Activated CD4-positive, alpha-beta T cell treated with anti-CD3 and anti-CD28 coated beads, Interleukin-2, amount 10 ng/mL, durations not matched to agents 24 days and 14 days (primary cell): ENCODE results near the gene RAD51B. TPM values are rescaled to one million over a fixed set of nuclear protein-coding genes. Genes with fewer than 3 reads are reported as not detected.

Experiments used
- DNase-seq: peaks from one replicate; pipeline ENCODE4 v3.0.0; 2022
- H3K27ac Mint-ChIP-seq: one replicate; pipeline ENCODE4 v1.8.0; 2022; ENCODE audit warnings: mild to moderate bottlenecking, mixed read lengths
- H3K27me3 Mint-ChIP-seq: one replicate; pipeline ENCODE4 v1.8.0; 2022; ENCODE audit warnings: mixed read lengths
- H3K36me3 Mint-ChIP-seq: one replicate; pipeline ENCODE4 v1.8.0; 2022; ENCODE audit warnings: low read depth, mild to moderate bottlenecking, mixed read lengths
- H3K4me1 Mint-ChIP-seq: one replicate; pipeline ENCODE4 v1.8.0; 2021; ENCODE audit warnings: mixed read lengths
- H3K4me3 Mint-ChIP-seq: one replicate; pipeline ENCODE4 v1.8.0; 2022; ENCODE audit warnings: mild to moderate bottlenecking, moderate library complexity, mixed read lengths
- H3K9me3 Mint-ChIP-seq: one replicate; pipeline ENCODE4 v1.8.0; 2021; ENCODE audit warnings: mixed read lengths
- intact Hi-C: fragments of 100-400 bp; cut with micrococcal nuclease; formaldehyde crosslinking; loops from one replicate; pipeline ENCODE4 v1.15.1; 2023
- total RNA-seq: library from RNA; stranded (reverse); gene quantifications from 2 replicates; pipeline ENCODE4 v1.2.3, GENCODE V29; 2022

The RAD51B gene
- total RNA-seq, 1 donor from 2014 or later = 29.3 TPM

DNA sequence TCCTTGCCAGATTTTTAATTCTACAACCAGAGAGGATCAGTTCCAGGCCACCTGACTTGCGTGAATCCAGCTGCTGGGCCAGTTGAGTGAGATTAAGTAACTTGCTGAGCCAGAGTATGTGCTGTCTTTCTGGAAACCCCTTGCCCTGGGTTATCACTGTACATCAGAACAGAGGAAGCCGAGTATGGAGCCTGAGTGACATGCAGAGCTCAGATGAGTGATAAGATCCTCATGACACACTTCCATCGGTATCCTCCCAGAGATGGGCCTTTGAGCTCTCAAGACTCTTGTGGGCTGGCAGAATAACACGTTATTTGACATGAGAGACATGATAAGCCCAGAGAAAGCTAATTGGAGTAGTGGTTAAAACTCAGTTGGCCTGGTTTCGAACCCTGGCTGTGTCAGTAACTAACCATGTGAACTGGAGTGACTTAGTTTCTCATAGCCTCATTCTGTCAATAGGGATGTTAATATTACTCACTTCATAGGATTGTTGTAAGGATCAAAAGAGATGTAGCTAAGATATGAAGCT lies 585.1 kb downstream of the RAD51B start:
- Mint-ChIP-seq H3K4me1 (peaks cover 23% of the 10 kb centered on the region), H3K9me3 (no peaks in the 10 kb centered on the region), H3K4me3 (no peak overlapping the region), H3K27me3 (no peaks in the 10 kb centered on the region), H3K36me3 (no peaks in the 10 kb centered on the region), H3K27ac (peak overlapping the region; percentile 49)
- DNase-seq = no peak
- intact Hi-C loops = no loop called here

DNA sequence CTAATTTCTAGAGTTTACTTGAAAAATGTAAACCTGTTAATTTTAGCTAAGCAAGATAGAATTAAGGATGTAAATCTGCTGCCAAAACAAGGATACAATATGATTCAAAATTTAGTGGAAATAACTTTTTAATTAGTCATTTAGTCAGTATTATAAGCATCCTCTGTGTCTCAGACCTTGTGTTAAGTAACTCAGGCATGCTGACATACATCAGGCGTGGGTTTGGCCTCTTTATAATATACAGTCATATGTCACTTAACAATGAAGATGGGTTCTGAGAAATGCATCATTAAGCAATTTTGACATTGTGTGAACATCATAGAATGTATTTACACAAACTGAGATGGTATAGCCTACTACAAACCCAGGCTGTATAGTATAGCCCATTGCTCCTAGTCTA lies 586.4 kb downstream of the RAD51B start:
- Mint-ChIP-seq H3K27ac (no peak overlapping the region), H3K36me3 (no peaks in the 10 kb centered on the region), H3K27me3 (no peaks in the 10 kb centered on the region), H3K9me3 (no peaks in the 10 kb centered on the region), H3K4me3 (no peak overlapping the region), H3K4me1 (peaks cover 23% of the 10 kb centered on the region)
- intact Hi-C loops = no loop called here
- no peak for DNase-seq

DNA sequence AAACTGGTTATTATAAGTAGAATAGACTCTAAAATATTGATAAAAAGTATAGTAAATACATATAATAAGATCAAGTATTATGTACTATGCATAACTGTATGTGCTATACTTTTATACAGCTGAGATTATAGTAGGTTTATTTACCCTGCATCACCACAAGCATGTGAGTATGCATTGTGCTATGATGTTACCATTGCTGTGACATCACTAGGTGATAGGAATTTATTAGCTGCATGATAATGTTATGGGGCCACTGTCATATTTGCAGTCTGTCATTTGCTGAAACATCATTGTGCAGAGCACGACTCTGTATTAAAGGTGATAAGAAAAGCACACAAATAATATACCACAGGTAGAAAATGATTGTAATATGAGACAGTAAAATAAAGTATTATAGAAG lies 587.7 kb downstream of the RAD51B start:
- no peaks in the 10 kb centered on the region for H3K36me3 Mint-ChIP-seq
- H3K4me3 Mint-ChIP-seq = no peak overlapping the region
- H3K27me3 Mint-ChIP-seq = no peaks in the 10 kb centered on the region
- DNase-seq = no peak
- intact Hi-C loops = no loop called here
- peaks cover 23% of the 10 kb centered on the region for H3K4me1 Mint-ChIP-seq
- no peak overlapping the region for H3K27ac Mint-ChIP-seq
- no peaks in the 10 kb centered on the region for H3K9me3 Mint-ChIP-seq

DNA sequence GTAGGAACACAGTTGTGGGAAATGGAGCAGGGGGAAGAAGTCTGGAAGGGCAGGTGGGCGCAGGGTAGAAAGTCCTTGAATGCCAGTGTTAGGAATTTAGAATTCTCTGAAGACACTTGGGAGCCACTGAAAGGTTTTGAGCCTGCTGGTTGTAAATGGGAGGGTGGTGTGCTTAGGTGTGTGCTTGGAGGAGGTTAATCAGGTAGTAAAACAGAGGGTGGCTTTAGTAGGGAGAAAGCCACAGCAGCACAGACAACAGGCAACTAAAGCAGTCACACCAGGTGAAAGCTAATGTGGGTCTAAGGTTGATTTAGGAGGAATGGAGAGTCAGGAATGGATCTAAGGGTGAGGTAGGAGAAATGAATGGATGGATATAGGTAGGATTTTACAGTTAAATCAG lies 588.2 kb downstream of the RAD51B start:
- DNase-seq = no peak
- Mint-ChIP-seq H3K27ac (no peak overlapping the region), H3K27me3 (no peaks in the 10 kb centered on the region), H3K36me3 (no peaks in the 10 kb centered on the region), H3K4me1 (peaks cover 23% of the 10 kb centered on the region), H3K4me3 (no peak overlapping the region), H3K9me3 (no peaks in the 10 kb centered on the region)
- intact Hi-C loops = no loop called here

DNA sequence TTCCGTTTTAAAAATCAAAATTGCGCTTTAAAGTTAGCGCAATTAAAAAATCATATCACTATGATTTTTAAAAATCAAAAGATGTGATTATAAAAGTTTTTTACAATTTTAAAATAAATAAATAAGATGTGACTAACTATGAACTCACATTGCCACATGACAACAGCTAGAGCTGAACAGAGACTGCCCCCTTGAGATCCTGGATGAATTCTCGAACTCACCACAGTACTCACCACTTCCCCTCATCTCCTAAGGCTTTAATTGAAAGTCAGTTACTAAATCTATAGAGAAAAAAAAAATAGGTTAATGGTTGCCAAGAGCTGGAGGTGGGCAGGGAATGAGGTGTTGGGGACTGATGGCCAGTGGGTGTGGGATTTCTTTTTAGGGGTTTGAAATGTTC lies 589.1 kb downstream of the RAD51B start:
- H3K4me1 Mint-ChIP-seq = peaks cover 22% of the 10 kb centered on the region
- intact Hi-C loops = no loop called here
- H3K27me3 Mint-ChIP-seq = no peaks in the 10 kb centered on the region
- H3K9me3 Mint-ChIP-seq = no peaks in the 10 kb centered on the region
- H3K27ac Mint-ChIP-seq = no peak overlapping the region
- no peaks in the 10 kb centered on the region for H3K36me3 Mint-ChIP-seq
- no peak for DNase-seq
- H3K4me3 Mint-ChIP-seq = no peak overlapping the region

DNA sequence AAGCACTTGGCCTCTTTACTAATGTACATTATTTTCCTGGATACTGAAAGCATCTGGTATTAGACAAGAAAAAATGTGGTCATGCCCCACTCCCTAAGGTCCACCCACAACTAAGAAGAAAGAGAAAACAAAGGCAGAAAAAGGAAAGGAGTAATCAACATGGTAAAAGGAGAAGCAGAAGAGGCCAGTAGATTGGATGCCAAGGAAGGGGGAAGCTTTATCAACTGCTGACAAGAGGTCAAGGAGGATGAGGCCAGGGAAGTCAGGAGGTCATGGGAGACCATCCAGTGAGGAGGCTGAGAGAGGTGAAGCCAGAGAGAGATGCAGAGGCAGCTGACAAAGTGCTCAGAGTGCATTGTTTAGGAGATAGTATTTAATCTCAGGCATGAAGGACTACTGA lies 589.8 kb downstream of the RAD51B start:
- intact Hi-C loops = no loop called here

DNA sequence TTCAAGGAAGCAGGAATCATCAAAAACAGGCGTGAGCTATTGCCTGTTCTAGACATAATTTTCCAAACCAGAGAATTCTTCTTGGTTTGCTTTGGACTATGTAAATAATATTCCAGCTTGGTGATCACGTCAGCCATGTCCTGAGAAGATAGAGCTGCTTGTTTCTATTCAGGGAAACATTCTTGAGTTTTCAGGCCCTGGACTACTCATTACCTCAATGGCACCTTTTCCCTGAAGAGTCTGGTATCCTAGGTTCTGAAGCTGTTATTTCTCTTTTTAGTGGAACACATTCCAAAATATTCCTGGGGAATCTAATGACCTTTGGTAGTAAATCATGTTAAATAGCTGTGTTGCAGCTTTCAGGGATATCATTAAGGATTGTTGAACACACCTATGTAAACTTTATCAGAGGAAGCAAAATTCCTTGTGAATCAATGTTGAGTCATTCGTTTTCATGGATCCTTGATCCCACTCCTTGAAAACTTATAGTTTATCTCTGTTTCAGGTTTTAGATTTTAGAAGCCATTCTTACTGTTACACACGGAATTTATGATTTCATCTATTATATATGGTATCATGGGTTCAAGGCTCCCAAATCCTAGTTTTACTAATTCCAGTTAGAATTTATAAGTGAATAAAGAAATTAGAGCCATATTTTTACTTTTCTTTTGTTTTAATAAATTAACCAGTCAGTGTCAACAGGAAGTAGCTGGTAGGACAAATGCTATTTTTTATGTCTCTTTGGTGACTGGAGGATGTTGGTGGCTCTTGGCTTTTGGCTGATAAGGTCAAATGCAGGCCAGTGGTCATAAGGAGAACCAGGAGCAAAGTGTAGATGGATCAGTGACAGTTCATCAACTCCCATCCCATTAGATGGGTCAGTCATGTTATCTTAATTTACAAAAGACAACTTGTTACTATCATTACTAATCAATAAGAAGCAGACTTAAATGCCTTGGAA lies 593.2 kb downstream of the RAD51B start:
- no peaks in the 10 kb centered on the region for H3K27me3 Mint-ChIP-seq
- H3K27ac Mint-ChIP-seq = no peak overlapping the region
- intact Hi-C loops = no loop called here
- H3K9me3 Mint-ChIP-seq = no peaks in the 10 kb centered on the region
- no peak for DNase-seq
- peaks cover 9% of the 10 kb centered on the region for H3K4me1 Mint-ChIP-seq
- no peak overlapping the region for H3K4me3 Mint-ChIP-seq
- no peaks in the 10 kb centered on the region for H3K36me3 Mint-ChIP-seq

More for the DNA sequence above, 589.8 kb downstream of the RAD51B start:
- Mint-ChIP-seq H3K36me3 (no peaks in the 10 kb centered on the region), H3K4me1 (peaks cover 15% of the 10 kb centered on the region), H3K27ac (no peak overlapping the region), H3K4me3 (no peak overlapping the region), H3K27me3 (no peaks in the 10 kb centered on the region), H3K9me3 (no peaks in the 10 kb centered on the region)
- DNase-seq = no peak

DNA sequence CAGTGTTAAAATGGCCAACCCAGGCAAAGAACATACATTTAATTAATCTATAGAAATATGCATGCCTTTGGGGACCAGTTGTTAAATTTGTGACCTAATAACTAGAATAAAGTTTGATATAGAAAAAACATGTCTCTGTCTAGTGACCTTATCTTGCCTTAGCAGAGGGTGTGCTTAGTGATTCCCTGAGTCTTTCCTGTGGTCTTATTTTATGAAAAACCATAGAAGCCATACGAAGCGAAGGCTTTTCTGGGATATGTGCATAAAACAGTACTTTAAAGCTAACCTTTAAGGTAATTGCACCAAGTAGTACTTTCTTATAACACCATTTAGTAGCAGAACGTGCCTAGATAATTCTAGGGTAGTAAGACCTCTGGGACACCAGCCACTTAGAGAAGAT lies 593.9 kb downstream of the RAD51B start:
- intact Hi-C loops = no loop called here
- Mint-ChIP-seq H3K4me3 (no peak overlapping the region), H3K36me3 (no peaks in the 10 kb centered on the region), H3K9me3 (no peaks in the 10 kb centered on the region), H3K27ac (no peak overlapping the region), H3K27me3 (no peaks in the 10 kb centered on the region), H3K4me1 (peaks cover 7% of the 10 kb centered on the region)
- no peak for DNase-seq

DNA sequence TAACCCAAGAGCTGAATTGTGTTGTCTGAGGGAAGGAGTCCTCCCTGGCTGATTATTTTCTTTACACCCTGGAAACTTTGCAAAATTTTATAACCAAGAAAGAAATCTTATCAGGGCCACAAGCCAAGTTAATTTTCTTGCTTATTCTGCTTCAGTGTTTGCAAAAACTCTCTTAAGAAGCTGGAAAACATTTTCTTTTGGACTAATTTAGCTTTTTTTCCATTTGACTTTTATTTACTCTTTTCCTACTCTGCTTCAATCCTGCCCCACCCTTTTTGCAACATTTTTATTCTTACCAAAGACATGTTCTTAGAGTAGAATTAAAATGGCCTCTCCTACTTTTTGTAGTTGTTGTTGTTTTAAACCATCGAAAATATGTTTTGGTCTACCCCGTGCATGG lies 594.5 kb downstream of the RAD51B start:
- H3K4me1 Mint-ChIP-seq = peaks cover 5% of the 10 kb centered on the region
- no peak overlapping the region for H3K27ac Mint-ChIP-seq
- no peak overlapping the region for H3K4me3 Mint-ChIP-seq

DNA sequence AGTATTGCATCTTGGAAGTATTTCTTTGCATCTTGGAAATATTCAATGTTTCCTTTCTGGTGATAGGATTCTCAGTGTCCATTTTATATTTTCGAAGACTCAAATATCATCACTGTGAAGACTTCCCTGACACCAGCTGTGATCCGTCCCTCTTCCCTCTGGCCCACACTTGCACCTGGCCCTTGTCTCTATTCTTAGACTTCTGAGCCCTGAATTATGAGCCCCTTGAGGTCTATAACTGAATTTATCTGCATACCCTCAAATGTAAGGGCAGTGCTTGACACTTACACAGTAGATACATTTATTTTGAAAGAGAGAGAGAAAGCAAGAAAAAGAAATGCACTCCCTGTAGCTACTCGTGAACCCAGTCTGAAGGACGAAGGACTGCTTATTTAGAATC lies 596.6 kb downstream of the RAD51B start:
- H3K27ac Mint-ChIP-seq = no peak overlapping the region
- H3K4me1 Mint-ChIP-seq = peaks cover 6% of the 10 kb centered on the region
- no peak for DNase-seq
- no peaks in the 10 kb centered on the region for H3K36me3 Mint-ChIP-seq
- peaks cover 4% of the 10 kb centered on the region for H3K9me3 Mint-ChIP-seq
- H3K27me3 Mint-ChIP-seq = no peaks in the 10 kb centered on the region
- intact Hi-C loops = no loop called here
- H3K4me3 Mint-ChIP-seq = no peak overlapping the region

More for the DNA sequence above, 594.5 kb downstream of the RAD51B start:
- H3K36me3 Mint-ChIP-seq = no peaks in the 10 kb centered on the region
- intact Hi-C loops = no loop called here
- H3K9me3 Mint-ChIP-seq = no peaks in the 10 kb centered on the region
- H3K27me3 Mint-ChIP-seq = no peaks in the 10 kb centered on the region
- DNase-seq = no peak

DNA sequence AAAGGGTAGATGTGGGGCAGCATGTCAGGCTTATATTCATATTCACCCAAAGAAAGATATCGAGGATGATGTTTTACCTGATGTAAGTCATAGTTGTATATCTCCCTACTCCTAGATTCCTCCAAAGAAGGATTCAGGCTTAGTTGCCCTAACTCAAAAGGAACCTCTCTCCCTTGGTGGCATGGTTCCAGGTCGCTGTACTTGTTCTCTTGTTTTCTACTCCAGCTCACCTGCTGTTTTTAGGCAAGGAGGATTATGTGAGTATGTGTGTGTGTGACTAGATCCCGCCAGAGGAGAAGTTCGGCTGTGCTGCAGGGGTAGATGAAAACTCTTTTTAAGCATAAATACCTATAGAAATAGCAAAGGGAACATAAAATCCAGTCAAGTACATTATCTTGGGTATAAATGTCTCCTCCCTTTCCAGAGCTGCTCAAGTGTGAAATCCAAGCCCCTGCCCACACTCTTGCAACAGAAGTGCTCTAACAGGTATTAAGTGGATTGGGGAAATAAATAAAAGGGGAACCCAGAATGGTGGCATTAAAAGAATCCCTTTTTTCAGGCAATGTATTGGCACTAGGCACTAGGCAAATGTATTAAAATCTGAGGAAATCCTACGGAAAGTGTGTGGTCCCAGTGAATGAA lies 597.6 kb downstream of the RAD51B start:
- no peaks in the 10 kb centered on the region for H3K36me3 Mint-ChIP-seq
- peaks cover 4% of the 10 kb centered on the region for H3K9me3 Mint-ChIP-seq
- H3K4me3 Mint-ChIP-seq = no peak overlapping the region
- no peaks in the 10 kb centered on the region for H3K27me3 Mint-ChIP-seq
- intact Hi-C loops = no loop called here
- H3K27ac Mint-ChIP-seq = no peak overlapping the region
- peaks cover 6% of the 10 kb centered on the region for H3K4me1 Mint-ChIP-seq
- no peak for DNase-seq

DNA sequence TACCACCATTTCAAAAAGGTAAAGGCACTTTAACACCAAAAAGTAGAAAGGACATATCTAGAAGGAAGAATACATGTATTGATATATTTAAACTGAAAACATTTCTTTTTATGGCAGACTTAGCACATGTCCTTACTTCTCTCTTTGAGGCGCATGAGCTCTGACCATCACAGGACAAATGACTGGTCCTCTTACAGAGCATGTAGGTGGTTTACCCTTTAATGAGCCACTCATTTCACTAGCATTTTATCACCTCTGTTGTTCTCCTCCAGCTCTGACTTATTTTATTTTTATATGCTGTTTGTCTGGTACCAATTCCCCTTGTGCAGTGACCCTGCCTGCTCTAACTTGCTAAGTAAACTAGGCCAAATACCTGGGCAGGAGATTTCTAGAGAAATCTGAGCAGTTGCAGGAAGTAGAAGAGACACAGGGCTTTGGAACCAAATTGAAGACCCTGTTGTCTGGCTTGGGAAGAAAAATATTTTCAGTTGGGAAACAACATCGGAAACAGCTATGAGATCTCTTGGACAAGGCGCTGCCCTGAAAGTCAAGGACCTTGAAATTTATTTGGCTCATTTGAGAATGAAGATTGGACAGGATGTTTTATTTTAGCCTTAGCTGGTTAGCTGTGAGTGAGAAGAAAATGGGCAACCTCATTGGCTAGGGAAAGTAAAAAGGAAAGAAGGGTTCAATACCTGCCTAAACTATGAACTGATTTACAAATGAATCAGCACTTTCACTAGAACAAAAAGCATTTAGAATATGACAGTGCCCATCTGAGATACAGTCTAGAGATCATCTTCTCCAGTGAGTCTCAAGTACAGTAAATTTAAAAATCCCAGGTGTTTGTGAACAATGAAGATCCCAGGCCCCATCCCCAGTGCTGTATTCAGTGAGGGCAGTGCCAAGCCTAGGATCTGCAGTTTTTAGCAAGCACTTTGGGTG lies 598.9 kb downstream of the RAD51B start:
- Mint-ChIP-seq H3K36me3 (no peaks in the 10 kb centered on the region), H3K4me3 (no peak overlapping the region), H3K4me1 (peaks cover 6% of the 10 kb centered on the region), H3K27me3 (no peaks in the 10 kb centered on the region), H3K27ac (no peak overlapping the region), H3K9me3 (peaks cover 4% of the 10 kb centered on the region)
- DNase-seq = no peak
- intact Hi-C loops = no loop called here

DNA sequence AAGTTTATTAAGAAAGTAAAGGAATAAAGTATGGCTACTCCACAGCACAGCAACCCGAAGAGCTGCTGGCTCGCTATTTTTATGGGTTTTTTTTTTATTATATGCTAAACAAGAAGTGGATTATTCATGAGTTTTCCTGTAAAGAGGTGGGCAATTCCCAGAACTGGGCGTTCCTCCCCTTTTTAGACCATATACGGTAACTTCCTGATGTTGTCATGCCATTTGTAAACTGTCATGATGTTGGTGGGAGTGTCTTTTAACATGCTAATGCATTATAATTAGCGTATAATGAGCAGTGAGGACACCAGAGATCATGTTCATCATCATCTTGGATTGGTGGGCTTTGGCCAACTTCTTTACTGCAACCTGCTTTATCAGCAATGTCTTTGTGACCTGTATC lies 600.8 kb downstream of the RAD51B start:
- H3K4me3 Mint-ChIP-seq = no peak overlapping the region
- H3K36me3 Mint-ChIP-seq = no peaks in the 10 kb centered on the region
- H3K27me3 Mint-ChIP-seq = no peaks in the 10 kb centered on the region
- no peak for DNase-seq
- intact Hi-C loops = no loop called here
- H3K4me1 Mint-ChIP-seq = peaks cover 6% of the 10 kb centered on the region
- peaks cover 4% of the 10 kb centered on the region for H3K9me3 Mint-ChIP-seq
- H3K27ac Mint-ChIP-seq = no peak overlapping the region
